GM23338 (cell line): ENCODE data around the gene PLA2G7. TPM values are rescaled to one million over a fixed set of nuclear protein-coding genes. Genes with fewer than 3 reads are reported as not detected.

Source experiments
- ATAC-seq: fragments of 200-7000 bp; cut with Tn5 transposase; 3 replicates; pipeline ENCODE4 v1.9.1; 2020
- DNase-seq: peaks from one replicate; pipeline ENCODE4 v3.0.0-alpha.2; 2015; ENCODE audit warnings: low spot score
- H2AFZ ChIP-seq: fragments of 200-600 bp; sonication (generic); 2 replicates; pipeline ENCODE4 v1.8.0; 2016; ENCODE audit warnings: antibody characterized with exemption, mild to moderate bottlenecking, moderate library complexity
- H3F3A ChIP-seq: fragments of 200-600 bp; sonication (generic); replicated peaks from 2 replicates; pipeline ENCODE4 v1.8.0; 2017; ENCODE audit warnings: antibody characterized with exemption, mixed run types, low read depth
- H3K27ac ChIP-seq: fragments of 200-600 bp; sonication (generic); 2 replicates; pipeline ENCODE4 v1.6.1; 2016; ENCODE audit warnings: low read depth
- H3K27me3 ChIP-seq: fragments of 200-600 bp; sonication (generic); 2 replicates; pipeline ENCODE4 v1.8.0; 2016; ENCODE audit warnings: mild to moderate bottlenecking, mixed run types, moderate library complexity; ENCODE audit not compliant: insufficient read depth
- H3K36me3 ChIP-seq: fragments of 200-600 bp; sonication (generic); 2 replicates; pipeline ENCODE4 v1.8.0; 2016; ENCODE audit warnings: mild to moderate bottlenecking; ENCODE audit not compliant: insufficient read depth
- H3K4me1 ChIP-seq: fragments of 200-600 bp; sonication (generic); 2 replicates; pipeline ENCODE4 v1.8.0; 2016; ENCODE audit warnings: mild to moderate bottlenecking, moderate library complexity; ENCODE audit not compliant: insufficient read depth
- H3K4me2 ChIP-seq: fragments of 200-600 bp; sonication (generic); 2 replicates; pipeline ENCODE4 v1.7.1; 2017; ENCODE audit warnings: mixed run types
- H3K4me3 ChIP-seq: fragments of 200-600 bp; sonication (generic); 2 replicates; pipeline ENCODE4 v1.6.1; 2016; ENCODE audit warnings: mixed run types
- H3K79me2 ChIP-seq: fragments of 200-600 bp; sonication (generic); replicated peaks from 2 replicates; pipeline ENCODE4 v1.8.0; 2017; ENCODE audit warnings: mild to moderate bottlenecking; ENCODE audit not compliant: insufficient read depth
- H3K9me2 ChIP-seq: fragments of 200-600 bp; sonication (generic); 2 replicates; pipeline ENCODE4 v1.8.0; 2017; ENCODE audit not compliant: insufficient read depth
- H4K20me1 ChIP-seq: fragments of 200-600 bp; sonication (generic); replicated peaks from 2 replicates; pipeline ENCODE4 v1.8.0; 2017; ENCODE audit warnings: mild to moderate bottlenecking; ENCODE audit not compliant: insufficient read depth
- H3K27ac Mint-ChIP-seq: 2 replicates; pipeline ENCODE4 v1.8.0; 2020; ENCODE audit warnings: inconsistent platforms, mild to moderate bottlenecking, moderate library complexity, mixed read lengths
- H3K27me3 Mint-ChIP-seq: 3 replicates; pipeline ENCODE4 v1.8.0; 2022; ENCODE audit warnings: low read depth, mild to moderate bottlenecking, moderate library complexity, mixed read lengths, inconsistent platforms; ENCODE audit not compliant: insufficient read depth, poor library complexity
- H3K36me3 Mint-ChIP-seq: 3 replicates; pipeline ENCODE4 v1.8.0; 2021; ENCODE audit warnings: low read depth, mild to moderate bottlenecking, inconsistent platforms, moderate library complexity, mixed read lengths
- H3K4me1 Mint-ChIP-seq: 3 replicates; pipeline ENCODE4 v1.8.0; 2020; ENCODE audit warnings: mild to moderate bottlenecking, inconsistent platforms, mixed read lengths
- H3K4me3 Mint-ChIP-seq: 3 replicates; pipeline ENCODE4 v1.8.0; 2021; ENCODE audit warnings: moderate library complexity, mild to moderate bottlenecking, inconsistent platforms, mixed read lengths
- H3K9me3 Mint-ChIP-seq: 3 replicates; pipeline ENCODE4 v1.8.0; 2020; ENCODE audit warnings: moderate library complexity, mild to moderate bottlenecking, inconsistent platforms, mixed read lengths
- CREB1 ChIP-seq: fragments of 250-450 bp; sonication (Bioruptor Pico); IDR thresholded peaks from 2 replicates; pipeline ENCODE4 v1.5.0; 2020; ENCODE audit warnings: low read depth, mild to moderate bottlenecking, moderate library complexity
- CTCF ChIP-seq, 2 experiments: fragments of 200-600 bp in 1 of 2; sonication (generic) in 1 of 2; conservative IDR thresholded peaks; 2 replicates each; pipeline versions ENCODE4 v1.5.1 to v1.6.1; 2016 to 2017; ENCODE audit warnings: antibody characterized with exemption in 2 of 2, low read depth in 2 of 2, mild to moderate bottlenecking in 2 of 2, moderate library complexity in 1 of 2
- ETS1 ChIP-seq: IDR thresholded peaks from 2 replicates; pipeline ENCODE4 v1.6.1; 2016; ENCODE audit warnings: antibody characterized with exemption
- EZH2 ChIP-seq: fragments of 200-600 bp; sonication (generic); IDR thresholded peaks from one replicate; pipeline ENCODE4 v1.8.0; 2017; ENCODE audit warnings: antibody characterized with exemption, mild to moderate bottlenecking, low read depth; ENCODE audit not compliant: unreplicated experiment
- EZH2phosphoT487 ChIP-seq: fragments of 200-600 bp; sonication (generic); IDR thresholded peaks from one replicate; pipeline ENCODE4 v1.8.1; 2018; ENCODE audit warnings: antibody characterized with exemption; ENCODE audit not compliant: unreplicated experiment
- JUNB ChIP-seq: IDR thresholded peaks from one replicate; pipeline ENCODE4 v1.6.1; 2016; ENCODE audit warnings: antibody characterized with exemption; ENCODE audit not compliant: unreplicated experiment
- NANOG ChIP-seq: IDR thresholded peaks from 2 replicates; pipeline ENCODE4 v1.6.1; 2016; ENCODE audit warnings: antibody characterized with exemption, borderline replicate concordance
- POLR2AphosphoS5 ChIP-seq: IDR thresholded peaks from 2 replicates; pipeline ENCODE4 v1.6.1; 2016; ENCODE audit warnings: antibody characterized with exemption, low read depth
- REST ChIP-seq: IDR thresholded peaks from one replicate; pipeline ENCODE4 v1.6.1; 2018; ENCODE audit warnings: antibody characterized with exemption; ENCODE audit not compliant: unreplicated experiment
- STAT1 ChIP-seq: IDR thresholded peaks from one replicate; pipeline ENCODE4 v1.6.1; 2016; ENCODE audit warnings: antibody characterized with exemption; ENCODE audit not compliant: unreplicated experiment
- ZNF114 ChIP-seq: fragments of 250-450 bp; sonication (Bioruptor Pico); IDR thresholded peaks from 2 replicates; pipeline ENCODE4 v1.5.0; 2020; ENCODE audit warnings: mild to moderate bottlenecking, moderate library complexity
- ZNF331 ChIP-seq: fragments of 250-450 bp; sonication (Bioruptor Pico); IDR thresholded peaks from 2 replicates; pipeline ENCODE4 v1.5.0; 2020; ENCODE audit warnings: low read depth, mild to moderate bottlenecking, moderate library complexity
- ZNF462 ChIP-seq: fragments of 250-450 bp; sonication (Bioruptor Pico); IDR thresholded peaks from 2 replicates; pipeline ENCODE4 v1.5.0; 2020; ENCODE audit warnings: mild to moderate bottlenecking, moderate library complexity
- polyA plus RNA-seq: library from polyadenylated mRNA; unstranded; fragments of >200 nt; fragmentation: Nextera tagmentation; extraction: Ambion mirVana; gene quantifications from 2 replicates; pipeline ENCODE4 v1.2.1, GENCODE V29; 2016
- total RNA-seq: library from RNA; depleted of rRNA; stranded (reverse); fragments of >200 nt; shearing (Covaris generic); gene quantifications from 2 replicates; pipeline ENCODE4 v1.2.3, GENCODE V29; 2014

The PLA2G7 gene
- total and polyA plus RNA-seq, 2 experiments from 2014 or later, result 2.4 to 2.8 TPM

GRCh38 chr6:46756469-46757213, 21.5 kb upstream of the PLA2G7 start:
- ATAC-seq, result peak; percentile 59

More at GRCh38 chr6:46756469-46757213, 21.5 kb upstream of the PLA2G7 start:
- H3K4me1 Mint-ChIP-seq, result 0 out of 3 replicates have a peak, but pooled peaks cover 2% of the 10 kb centered on the region
- Histone ChIP-seq H3K4me3 (no peak overlapping the region), H3K36me3 (no peaks in the 10 kb centered on the region), H3K27ac (no peak overlapping the region), H3K9me2 (no peaks in the 10 kb centered on the region), H4K20me1 (no peaks in the 10 kb centered on the region), H3K4me1 (peaks cover 6% of the 10 kb centered on the region; the same call in 1 of the 2 replicates), H2AFZ (no peak overlapping the region), H3K4me2 (no peak overlapping the region), H3K27me3 (no peaks in the 10 kb centered on the region), H3K79me2 (no peaks in the 10 kb centered on the region), H3F3A (no peaks in the 10 kb centered on the region)
- no peak overlapping the region for H3K4me3 Mint-ChIP-seq
- no peak for TF ChIP-seq ZNF114 (CRISPR knock-in tag)
- no peak for TF ChIP-seq JUNB
- TF ChIP-seq ZNF331 (CRISPR knock-in tag), result no peak
- no peak for TF ChIP-seq ETS1
- no peak for TF ChIP-seq EZH2phosphoT487
- TF ChIP-seq ZNF462 (CRISPR knock-in tag), result no peak
- no peak for TF ChIP-seq NANOG
- no peak for TF ChIP-seq CREB1 (CRISPR knock-in tag)
- no peak for TF ChIP-seq POLR2AphosphoS5
- no peak for TF ChIP-seq STAT1
- no peak for TF ChIP-seq REST
- no peak for TF ChIP-seq EZH2
- TF ChIP-seq CTCF (conservative IDR thresholded peaks at IDR 0.05; ENCODE audit: low read depth in 2 of 2), result no peak
- peak; percentile 34 for DNase-seq
- H3K27ac Mint-ChIP-seq, result no peak overlapping the region
- peaks cover 2% of the 10 kb centered on the region for H3K27me3 Mint-ChIP-seq
- H3K9me3 Mint-ChIP-seq, result no peaks in the 10 kb centered on the region; the same call in 2 of the 3 replicates
- no peaks in the 10 kb centered on the region for H3K36me3 Mint-ChIP-seq
